Immature natural killer cell (primary cell): ENCODE results near the gene CLDN1. TPM values are rescaled to one million over a fixed set of nuclear protein-coding genes. Genes with fewer than 3 reads are reported as not detected.

Source experiments
- DNase-seq, 3 donors: peaks; one replicate each; pipeline ENCODE4 v3.0.0; 2022; ENCODE audit warnings: mixed read lengths in 1 of 3
- H3K27ac Mint-ChIP-seq, 6 donors: one replicate each; pipeline ENCODE4 v1.8.0; 2020; ENCODE audit warnings: mixed read lengths in 6 of 6, mild to moderate bottlenecking in 5 of 6, inconsistent platforms in 4 of 6, moderate library complexity in 3 of 6
- H3K27me3 Mint-ChIP-seq, 3 donors: one replicate each; pipeline ENCODE4 v1.8.0; 2020 to 2021; ENCODE audit warnings: low read depth in 3 of 3, mild to moderate bottlenecking in 3 of 3, mixed read lengths in 3 of 3, moderate library complexity in 3 of 3, inconsistent platforms in 1 of 3
- H3K36me3 Mint-ChIP-seq, 3 donors: one replicate each; pipeline ENCODE4 v1.8.0; 2020; ENCODE audit warnings: mixed read lengths in 3 of 3, inconsistent platforms in 2 of 3, mild to moderate bottlenecking in 2 of 3
- H3K4me1 Mint-ChIP-seq, 2 donors: one replicate each; pipeline ENCODE4 v1.8.0; 2020; ENCODE audit warnings: inconsistent platforms in 2 of 2, mild to moderate bottlenecking in 2 of 2, mixed read lengths in 2 of 2, moderate library complexity in 1 of 2
- H3K4me3 Mint-ChIP-seq, 5 donors: one replicate each; pipeline ENCODE4 v1.8.0; 2020; ENCODE audit warnings: mild to moderate bottlenecking in 5 of 5, mixed read lengths in 5 of 5, inconsistent platforms in 3 of 5, moderate library complexity in 3 of 5
- H3K9me3 Mint-ChIP-seq, 6 donors: one replicate each; pipeline ENCODE4 v1.8.0; 2020; ENCODE audit warnings: mild to moderate bottlenecking in 6 of 6, mixed read lengths in 6 of 6, inconsistent platforms in 4 of 6, moderate library complexity in 3 of 6
- polyA plus RNA-seq, 3 donors: library from polyadenylated mRNA; unstranded; fragments of 300-500 nt; fragmentation: Illumina TruSeq; gene quantifications; one replicate each; pipeline ENCODE4 v1.2.3, GENCODE V29; 2021

CLDN1 gene
- not detected for polyA plus RNA-seq

GRCh38 chr3:190321789-190322603 lies at the start of gene CLDN1:
Gene CLDN1, minus strand, starts transcription at chr3:190322446. Its CDS starts 240 bp downstream, at chr3:190322206.
- no peak within 1 kb of the TSS for H3K27ac Mint-ChIP-seq
- peak within 1 kb of the TSS; percentile 22 to 75 (median 46) for H3K4me3 Mint-ChIP-seq

GRCh38 chr3:190371152-190371551 lies 48.9 kb upstream of the CLDN1 start:
- Mint-ChIP-seq H3K27me3 (peaks cover 0 to under 1% (median 0%) of the 10 kb centered on the region in 3 donors), H3K4me3 (no peak overlapping the region), H3K36me3 (no peaks in the 10 kb centered on the region), H3K4me1 (no peaks in the 10 kb centered on the region), H3K9me3 (peaks cover 0 to 4% (median under 1%) of the 10 kb centered on the region in 6 donors), H3K27ac (no peak overlapping the region)
- DNase-seq = no peak

More at GRCh38 chr3:190321789-190322603, at the start of gene CLDN1:
- DNase-seq = peak; percentile 7 to 29 (median 17)
- H3K4me1 Mint-ChIP-seq = peaks cover 6 to 10% of the 10 kb centered on the region in 2 donors
- no peaks in the 10 kb centered on the region for H3K36me3 Mint-ChIP-seq
- H3K27me3 Mint-ChIP-seq = peaks cover 5 to 13% (median 7%) of the 10 kb centered on the region in 3 donors
- peaks cover 0 to 10% (median 1%) of the 10 kb centered on the region in 6 donors for H3K9me3 Mint-ChIP-seq

- no peak for DNase-seq
- no peaks in the 10 kb centered on the region for H3K4me1 Mint-ChIP-seq
- H3K27ac Mint-ChIP-seq = no peak overlapping the region
- H3K4me3 Mint-ChIP-seq = no peak overlapping the region
- H3K9me3 Mint-ChIP-seq = peaks cover 0 to 3% (median under 1%) of the 10 kb centered on the region in 6 donors
- H3K27me3 Mint-ChIP-seq = no peaks in the 10 kb centered on the region
- no peaks in the 10 kb centered on the region for H3K36me3 Mint-ChIP-seq
These were observed 48.1 kb upstream of the CLDN1 start for GRCh38 chr3:190370369-190370768.

- peaks cover 0 to 3% (median 0%) of the 10 kb centered on the region in 3 donors for H3K27me3 Mint-ChIP-seq
- H3K4me3 Mint-ChIP-seq = no peak overlapping the region
- H3K9me3 Mint-ChIP-seq = peaks cover 0 to 4% (median 2%) of the 10 kb centered on the region in 6 donors
- H3K36me3 Mint-ChIP-seq = no peaks in the 10 kb centered on the region
- no peak for DNase-seq
- no peak overlapping the region for H3K27ac Mint-ChIP-seq
- H3K4me1 Mint-ChIP-seq = no peaks in the 10 kb centered on the region
These were observed 47.5 kb upstream of the CLDN1 start for GRCh38 chr3:190369668-190370295.

GRCh38 chr3:190368881-190369280 lies 46.6 kb upstream of the CLDN1 start:
- Mint-ChIP-seq H3K4me3 (no peak overlapping the region), H3K27me3 (peaks cover 0 to 3% (median 0%) of the 10 kb centered on the region in 3 donors), H3K27ac (no peak overlapping the region)

GRCh38 chr3:190366133-190366532 lies 43.9 kb upstream of the CLDN1 start:
- no peak overlapping the region for H3K4me3 Mint-ChIP-seq
- H3K27me3 Mint-ChIP-seq = peaks cover 0 to 4% (median 0%) of the 10 kb centered on the region in 3 donors

More at GRCh38 chr3:190368881-190369280, 46.6 kb upstream of the CLDN1 start:
- H3K9me3 Mint-ChIP-seq = peaks cover 0 to 8% (median 0%) of the 10 kb centered on the region in 6 donors
- no peaks in the 10 kb centered on the region for H3K4me1 Mint-ChIP-seq
- DNase-seq = no peak
- H3K36me3 Mint-ChIP-seq = no peaks in the 10 kb centered on the region

GRCh38 chr3:190362258-190362657 lies 40.0 kb upstream of the CLDN1 start:
- Mint-ChIP-seq H3K9me3 (peaks cover 0 to 8% (median under 1%) of the 10 kb centered on the region in 6 donors), H3K4me3 (no peak overlapping the region), H3K27me3 (peaks cover 0 to 4% (median under 1%) of the 10 kb centered on the region in 3 donors), H3K27ac (no peak overlapping the region), H3K36me3 (no peaks in the 10 kb centered on the region), H3K4me1 (no peaks in the 10 kb centered on the region)
- DNase-seq = no peak

More at GRCh38 chr3:190366133-190366532, 43.9 kb upstream of the CLDN1 start:
- Mint-ChIP-seq H3K4me1 (no peaks in the 10 kb centered on the region), H3K9me3 (peaks cover 0 to 8% (median 0%) of the 10 kb centered on the region in 6 donors), H3K36me3 (no peaks in the 10 kb centered on the region), H3K27ac (no peak overlapping the region)
- no peak for DNase-seq

- DNase-seq = no peak
- no peak overlapping the region for H3K27ac Mint-ChIP-seq
- H3K36me3 Mint-ChIP-seq = no peaks in the 10 kb centered on the region
- peaks cover 0 to 8% (median under 1%) of the 10 kb centered on the region in 6 donors for H3K9me3 Mint-ChIP-seq
- H3K27me3 Mint-ChIP-seq = peaks cover 0 to 4% (median 2%) of the 10 kb centered on the region in 3 donors
- H3K4me1 Mint-ChIP-seq = no peaks in the 10 kb centered on the region
- no peak overlapping the region for H3K4me3 Mint-ChIP-seq
These were observed 39.5 kb upstream of the CLDN1 start for GRCh38 chr3:190361791-190362190.

- Mint-ChIP-seq H3K36me3 (no peaks in the 10 kb centered on the region), H3K9me3 (peaks cover 0 to 8% (median 1%) of the 10 kb centered on the region in 6 donors), H3K4me1 (no peaks in the 10 kb centered on the region)
These were observed 38.0 kb upstream of the CLDN1 start for GRCh38 chr3:190360228-190360627.

GRCh38 chr3:190359813-190360212 lies 37.6 kb upstream of the CLDN1 start:
- no peak overlapping the region for H3K4me3 Mint-ChIP-seq
- no peaks in the 10 kb centered on the region for H3K36me3 Mint-ChIP-seq
- H3K9me3 Mint-ChIP-seq = peaks cover 0 to 4% (median 2%) of the 10 kb centered on the region in 6 donors
- H3K27me3 Mint-ChIP-seq = peaks cover 0 to 2% (median 2%) of the 10 kb centered on the region in 3 donors
- H3K27ac Mint-ChIP-seq = no peak overlapping the region
- no peaks in the 10 kb centered on the region for H3K4me1 Mint-ChIP-seq
- no peak for DNase-seq

More at GRCh38 chr3:190360228-190360627, 38.0 kb upstream of the CLDN1 start:
- Mint-ChIP-seq H3K27ac (no peak overlapping the region), H3K4me3 (no peak overlapping the region), H3K27me3 (peaks cover 0 to 4% (median 2%) of the 10 kb centered on the region in 3 donors)
- no peak for DNase-seq

GRCh38 chr3:190357468-190357867 lies 35.2 kb upstream of the CLDN1 start:
- Mint-ChIP-seq H3K9me3 (peaks cover 0 to 4% (median 0%) of the 10 kb centered on the region in 6 donors), H3K27me3 (peaks cover 0 to 2% (median 0%) of the 10 kb centered on the region in 3 donors), H3K27ac (no peak overlapping the region), H3K36me3 (no peaks in the 10 kb centered on the region), H3K4me1 (no peaks in the 10 kb centered on the region), H3K4me3 (no peak overlapping the region)
- no peak for DNase-seq

- H3K4me1 Mint-ChIP-seq = no peaks in the 10 kb centered on the region
- DNase-seq = no peak
- H3K27me3 Mint-ChIP-seq = peaks cover 0 to 2% (median 0%) of the 10 kb centered on the region in 3 donors
- H3K4me3 Mint-ChIP-seq = no peak overlapping the region
- peaks cover 0 to 4% (median 0%) of the 10 kb centered on the region in 6 donors for H3K9me3 Mint-ChIP-seq
- no peaks in the 10 kb centered on the region for H3K36me3 Mint-ChIP-seq
- no peak overlapping the region for H3K27ac Mint-ChIP-seq
These were observed 34.0 kb upstream of the CLDN1 start for GRCh38 chr3:190356246-190356645.

- H3K27ac Mint-ChIP-seq = no peak overlapping the region
- peaks cover 0 to 4% (median 2%) of the 10 kb centered on the region in 6 donors for H3K9me3 Mint-ChIP-seq
- H3K27me3 Mint-ChIP-seq = peaks cover 0 to 2% (median 0%) of the 10 kb centered on the region in 3 donors
- H3K4me1 Mint-ChIP-seq = no peaks in the 10 kb centered on the region
- H3K4me3 Mint-ChIP-seq = no peak overlapping the region
- H3K36me3 Mint-ChIP-seq = no peaks in the 10 kb centered on the region
- no peak for DNase-seq
These were observed 30.7 kb upstream of the CLDN1 start for GRCh38 chr3:190352861-190353457.
